ENCODE results near the gene ZCCHC3. TPM values are rescaled to one million over a fixed set of nuclear protein-coding genes. Genes with fewer than 3 reads are reported as not detected.

The ZCCHC3 gene
- polyA plus RNA-seq, 10 donors, result 24.6 to 40.1 (median 31.3) TPM

- peak in 2 of 3 donors; percentile 37 to 82 for DNase-seq
Measured at GRCh38 chr20:278607-279571, 18.5 kb upstream of the ZCCHC3 start.

- DNase-seq, result no peak
Measured at GRCh38 chr20:284172-284571, 13.2 kb upstream of the ZCCHC3 start.

GRCh38 chr20:286508-286907 lies 10.9 kb upstream of the ZCCHC3 start:
- no peak for DNase-seq

- DNase-seq, result no peak
Measured at GRCh38 chr20:288956-289692, 8.2 kb upstream of the ZCCHC3 start.

GRCh38 chr20:289693-290083 lies 7.7 kb upstream of the ZCCHC3 start:
- DNase-seq, result no peak

- peak; percentile 93 to 97 (median 94) for DNase-seq
Measured at GRCh38 chr20:290084-290831, 7.1 kb upstream of the ZCCHC3 start, which contains the start of gene C20orf96. C20orf96 (minus strand) TSS chr20:290750; CDS start chr20:290610, 140 bp downstream.

- DNase-seq, result no peak
Measured at GRCh38 chr20:294602-295001, 2.8 kb upstream of the ZCCHC3 start.

GRCh38 chr20:295804-296203 lies 1.6 kb upstream of the ZCCHC3 start:
- DNase-seq, result no peak

GRCh38 chr20:297925-298775 lies 780 bp downstream of the ZCCHC3 start:
- DNase-seq, result peak in 2 of 3 donors; percentile 74 to 88

- no peak for DNase-seq
Measured at GRCh38 chr20:298776-299391, 1.5 kb downstream of the ZCCHC3 start.

- DNase-seq, result peak in 1 of 3 donors; percentile 71
Measured at GRCh38 chr20:300345-300990, 3.1 kb downstream of the ZCCHC3 start.

- DNase-seq, result no peak
Measured at GRCh38 chr20:301886-302848, 4.8 kb downstream of the ZCCHC3 start.

- no peak for DNase-seq
Measured at GRCh38 chr20:305745-306144, 8.4 kb downstream of the ZCCHC3 start.

- DNase-seq, result no peak
Measured at GRCh38 chr20:308427-309038, 11.2 kb downstream of the ZCCHC3 start.

GRCh38 chr20:309306-309840 lies 12.0 kb downstream of the ZCCHC3 start:
- no peak for DNase-seq

GRCh38 chr20:309841-310644 lies 12.7 kb downstream of the ZCCHC3 start:
- peak; percentile 99 to 100 (median 100) for DNase-seq

- no peak for DNase-seq
Measured at GRCh38 chr20:310645-311044, 13.3 kb downstream of the ZCCHC3 start.
